ENCODE data around the gene RPEL1. TPM values are rescaled to one million over a fixed set of nuclear protein-coding genes. Genes with fewer than 3 reads are reported as not detected.

The RPEL1 gene
- 0.08 and 0.12 TPM in 2 replicates for total RNA-seq (ENCODE audit: low replicate concordance)

DNA sequence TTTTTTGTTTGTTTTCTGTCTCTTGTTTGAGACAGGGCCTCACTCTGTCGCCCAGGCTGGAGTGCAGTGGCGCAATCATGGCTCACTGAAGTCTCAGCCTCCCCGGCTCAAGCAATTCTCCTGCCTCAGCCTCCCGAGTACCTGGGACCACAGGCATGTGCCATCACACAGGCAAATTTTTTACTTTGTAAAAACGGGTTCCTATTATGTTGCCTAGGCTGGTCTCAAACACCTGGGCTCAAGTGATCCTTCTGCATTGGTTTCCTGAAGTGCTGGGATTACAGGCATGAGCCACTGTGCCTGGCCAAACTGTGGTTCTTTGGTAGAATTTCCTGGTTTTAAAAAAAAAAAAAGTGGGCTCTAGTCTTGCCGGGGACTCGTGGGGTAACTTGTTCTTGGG, at the start of gene RPEL1:
Gene RPEL1 (plus strand): TSS at position 301 of the 400 bp plus-strand sequence. CDS start 110 bp downstream, outside the sequence.

DNA sequence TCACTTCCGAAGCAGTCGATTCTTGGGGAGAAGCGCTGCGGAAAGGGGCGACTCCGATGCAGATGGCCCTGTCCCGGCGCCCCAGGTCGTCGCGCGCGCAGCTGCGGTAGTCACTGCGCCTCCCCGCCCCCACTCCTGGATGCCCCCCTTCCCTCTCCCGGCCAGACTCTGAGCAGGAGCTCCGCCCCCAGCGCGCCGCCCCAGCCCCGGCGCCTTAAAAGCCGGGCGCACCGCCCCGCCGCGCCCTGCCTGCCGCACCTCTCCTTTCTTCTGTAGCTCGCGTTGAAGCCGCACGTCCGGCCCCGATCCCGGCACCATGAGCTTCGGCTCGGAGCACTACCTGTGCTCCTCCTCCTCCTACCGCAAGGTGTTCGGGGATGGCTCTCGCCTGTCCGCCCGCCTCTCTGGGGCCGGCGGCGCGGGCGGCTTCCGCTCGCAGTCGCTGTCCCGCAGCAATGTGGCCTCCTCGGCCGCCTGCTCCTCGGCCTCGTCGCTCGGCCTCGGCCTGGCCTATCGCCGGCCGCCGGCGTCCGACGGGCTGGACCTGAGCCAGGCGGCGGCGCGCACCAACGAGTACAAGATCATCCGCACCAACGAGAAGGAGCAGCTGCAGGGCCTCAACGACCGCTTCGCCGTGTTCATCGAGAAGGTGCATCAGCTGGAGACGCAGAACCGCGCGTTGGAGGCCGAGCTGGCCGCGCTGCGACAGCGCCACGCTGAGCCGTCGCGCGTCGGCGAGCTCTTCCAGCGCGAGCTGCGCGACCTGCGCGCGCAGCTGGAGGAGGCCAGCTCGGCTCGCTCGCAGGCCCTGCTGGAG, 31.4 kb downstream of the RPEL1 start, which contains the start of gene INA:
Gene INA (plus strand): TSS at position 243 of the 817 bp plus-strand sequence. CDS start 74 bp downstream, at position 317.

Other genes with a start within 250 kb of the RPEL1 start
- 36.9 and 78.2 TPM in 2 replicates for gene NT5C2, start 52.6 kb upstream of the RPEL1 start, total RNA-seq (ENCODE audit: low replicate concordance)
- gene INA, start 31.3 kb downstream of the RPEL1 start, total RNA-seq (ENCODE audit: low replicate concordance) = 0.30 and 0.35 TPM in 2 replicates
- gene PCGF6, start 105.3 kb downstream of the RPEL1 start, total RNA-seq (ENCODE audit: low replicate concordance) = 8.0 and 9.8 TPM in 2 replicates
- gene TAF5, start 122.1 kb downstream of the RPEL1 start, total RNA-seq (ENCODE audit: low replicate concordance) = 2.8 and 2.9 TPM in 2 replicates
- gene ATP5MK, start 150.6 kb downstream of the RPEL1 start, total RNA-seq (ENCODE audit: low replicate concordance) = 100 and 182 TPM in 2 replicates
- gene PDCD11, start 150.7 kb downstream of the RPEL1 start, total RNA-seq (ENCODE audit: low replicate concordance) = 30.2 and 34.2 TPM in 2 replicates
- gene CALHM2, start 206.5 kb downstream of the RPEL1 start, total RNA-seq (ENCODE audit: low replicate concordance) = 19.0 and 27.1 TPM in 2 replicates
- not detected in 2 replicates for gene CALHM1, start 213.0 kb downstream of the RPEL1 start, total RNA-seq (ENCODE audit: low replicate concordance)
- not detected in 2 replicates for gene CALHM3, start 233.4 kb downstream of the RPEL1 start, total RNA-seq (ENCODE audit: low replicate concordance)
- gene NEURL1, start 247.8 kb downstream of the RPEL1 start, total RNA-seq (ENCODE audit: low replicate concordance) = under 0.01 TPM in 2 replicates